ENCODE data around the gene KSR1.

GRCh38 chr17:27554152-27554551 lies 97.9 kb downstream of the KSR1 start:
- TF ChIP-seq CTCF (IDR thresholded peaks at IDR 0.05) (no peak), POLR2AphosphoS5 (IDR thresholded peaks at IDR 0.05) (no peak), POLR2A (IDR thresholded peaks at IDR 0.05) (no peak)
